SW 1271 (cell line): Measurements from ENCODE around the gene SATB2.

Experiments
- DNase-seq, 2 experiments: peaks; one replicate each; lab custom pipeline; 2025; lab: John Stamatoyannopoulos, UW

The SATB2 gene

GRCh38 chr2:199452260-199452990 is 5.3 kb downstream of the SATB2 start:
- DNase-seq: no peak

GRCh38 chr2:199449956-199450355 is 7.8 kb downstream of the SATB2 start:
- DNase-seq: no peak

- DNase-seq: no peak
These were observed 8.3 kb downstream of the SATB2 start for GRCh38 chr2:199449455-199449854.

- no peak for DNase-seq
These were observed 10.7 kb downstream of the SATB2 start for GRCh38 chr2:199446996-199447576.

GRCh38 chr2:199444749-199445148 is 13.0 kb downstream of the SATB2 start:
- no peak for DNase-seq

GRCh38 chr2:199443589-199444130 is 14.1 kb downstream of the SATB2 start:
- DNase-seq: no peak

GRCh38 chr2:199442173-199442572 is 15.6 kb downstream of the SATB2 start:
- no peak for DNase-seq

GRCh38 chr2:199441759-199442158 is 16.0 kb downstream of the SATB2 start:
- no peak for DNase-seq

GRCh38 chr2:199440118-199440517 is 17.6 kb downstream of the SATB2 start:
- no peak for DNase-seq

GRCh38 chr2:199439542-199439941 is 18.2 kb downstream of the SATB2 start:
- no peak for DNase-seq

- DNase-seq: no peak
These were observed 18.7 kb downstream of the SATB2 start for GRCh38 chr2:199439066-199439465.

GRCh38 chr2:199434555-199434954 is 23.2 kb downstream of the SATB2 start:
- no peak for DNase-seq

- no peak for DNase-seq
These were observed 24.4 kb downstream of the SATB2 start for GRCh38 chr2:199433204-199433832.

GRCh38 chr2:199431746-199432213 is 26.0 kb downstream of the SATB2 start:
- DNase-seq: peak; percentile 50 to 80

- DNase-seq: no peak
These were observed 27.5 kb downstream of the SATB2 start for GRCh38 chr2:199430214-199430613.

- DNase-seq: no peak
These were observed 29.4 kb downstream of the SATB2 start for GRCh38 chr2:199428291-199428690.

- DNase-seq: no peak
These were observed 33.6 kb downstream of the SATB2 start for GRCh38 chr2:199424160-199424559.

- DNase-seq: no peak
These were observed 38.3 kb downstream of the SATB2 start for GRCh38 chr2:199419428-199419827.

- no peak for DNase-seq
These were observed 43.3 kb downstream of the SATB2 start for GRCh38 chr2:199414465-199414864.

GRCh38 chr2:199414001-199414400 is 43.7 kb downstream of the SATB2 start:
- DNase-seq: no peak

- no peak for DNase-seq
These were observed 47.8 kb downstream of the SATB2 start for GRCh38 chr2:199409759-199410529.

- no peak for DNase-seq
These were observed 50.3 kb downstream of the SATB2 start for GRCh38 chr2:199407421-199407820.
